ENCODE measurements around the gene SLIT3.

DNA sequence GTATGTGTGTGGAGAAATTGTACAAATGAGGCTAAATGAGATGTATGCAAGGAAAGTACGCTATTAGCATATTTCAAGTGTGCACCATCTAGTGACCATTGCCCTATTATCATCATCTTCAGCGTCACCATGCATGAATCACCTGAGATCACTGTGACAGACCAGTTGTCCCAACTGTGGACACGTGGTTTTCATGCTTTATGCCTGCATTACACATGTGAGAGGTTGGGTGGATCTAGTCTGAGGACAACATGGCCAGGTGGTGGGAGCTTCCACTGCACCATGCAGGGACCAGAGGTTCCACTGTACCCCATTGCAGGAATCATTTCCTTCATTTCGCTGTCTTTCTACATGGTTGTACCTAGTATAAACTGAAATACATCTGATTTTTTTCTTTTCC lies 329.8 kb downstream of the SLIT3 start:
- TF ChIP-seq, protein P1, sequence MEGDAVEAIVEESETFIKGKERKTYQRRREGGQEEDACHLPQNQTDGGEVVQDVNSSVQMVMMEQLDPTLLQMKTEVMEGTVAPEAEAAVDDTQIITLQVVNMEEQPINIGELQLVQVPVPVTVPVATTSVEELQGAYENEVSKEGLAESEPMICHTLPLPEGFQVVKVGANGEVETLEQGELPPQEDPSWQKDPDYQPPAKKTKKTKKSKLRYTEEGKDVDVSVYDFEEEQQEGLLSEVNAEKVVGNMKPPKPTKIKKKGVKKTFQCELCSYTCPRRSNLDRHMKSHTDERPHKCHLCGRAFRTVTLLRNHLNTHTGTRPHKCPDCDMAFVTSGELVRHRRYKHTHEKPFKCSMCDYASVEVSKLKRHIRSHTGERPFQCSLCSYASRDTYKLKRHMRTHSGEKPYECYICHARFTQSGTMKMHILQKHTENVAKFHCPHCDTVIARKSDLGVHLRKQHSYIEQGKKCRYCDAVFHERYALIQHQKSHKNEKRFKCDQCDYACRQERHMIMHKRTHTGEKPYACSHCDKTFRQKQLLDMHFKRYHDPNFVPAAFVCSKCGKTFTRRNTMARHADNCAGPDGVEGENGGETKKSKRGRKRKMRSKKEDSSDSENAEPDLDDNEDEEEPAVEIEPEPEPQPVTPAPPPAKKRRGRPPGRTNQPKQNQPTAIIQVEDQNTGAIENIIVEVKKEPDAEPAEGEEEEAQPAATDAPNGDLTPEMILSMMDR (IDR thresholded peaks at IDR 0.05) = no peak
- TF ChIP-seq EZH2 (IDR thresholded peaks at IDR 0.05) = no peak
- no peak for TF ChIP-seq EZH2phosphoT487 (IDR thresholded peaks at IDR 0.05)
